Aorta (tissue), 5 donors: ENCODE data around the gene APOL1. TPM values are rescaled to one million over a fixed set of nuclear protein-coding genes. Genes with fewer than 3 reads are reported as not detected.
"Not testable (repeated sequence)": the region's sequence is repeated elsewhere in the genome, so short reads cannot be mapped to it uniquely, and the experiment has no call there.

Experiments
- ATAC-seq: fragments of 200-7000 bp; cut with Tn5 transposase; one replicate; pipeline ENCODE4 v1.9.1; 2022; ENCODE audit warnings: moderate library complexity; ENCODE audit not compliant: low FRiP score
- DNase-seq, 2 donors: peaks; one replicate each; pipeline ENCODE4 v3.0.0-alpha.2; 2020
- H3K27ac ChIP-seq, 2 donors: one replicate each; pipeline ENCODE4 v1.5.1; 2013; ENCODE audit warnings: low read length in 2 of 2, mild to moderate bottlenecking in 2 of 2, moderate library complexity in 2 of 2, control low read depth in 1 of 2, inconsistent platforms in 1 of 2, low read depth in 1 of 2
- H3K27me3 ChIP-seq, 2 donors: one replicate each; pipeline ENCODE4 v1.6.1; 2013; ENCODE audit warnings: control low read depth in 1 of 2, low read length in 1 of 2, mild to moderate bottlenecking in 1 of 2, moderate library complexity in 1 of 2; ENCODE audit not compliant: insufficient read depth in 2 of 2, control insufficient read depth in 1 of 2
- H3K36me3 ChIP-seq, 2 donors: one replicate each; pipeline ENCODE4 v1.6.1; 2013; ENCODE audit warnings: control low read depth in 1 of 2, low read length in 1 of 2, mild to moderate bottlenecking in 1 of 2; ENCODE audit not compliant: insufficient read depth in 2 of 2, control insufficient read depth in 1 of 2
- H3K4me1 ChIP-seq, 2 donors: one replicate each; pipeline ENCODE4 v1.6.1; 2013; ENCODE audit warnings: low read length in 2 of 2, control low read depth in 1 of 2, mild to moderate bottlenecking in 1 of 2, moderate library complexity in 1 of 2; ENCODE audit not compliant: insufficient read depth in 2 of 2, control insufficient read depth in 1 of 2
- H3K4me3 ChIP-seq, 2 donors: one replicate each; pipeline ENCODE4 v1.5.1; 2013; ENCODE audit warnings: low read length in 2 of 2, control low read depth in 1 of 2, mild to moderate bottlenecking in 1 of 2
- H3K9me3 ChIP-seq: one replicate; pipeline ENCODE4 v1.6.1; 2013; ENCODE audit warnings: mild to moderate bottlenecking, low read length; ENCODE audit not compliant: control insufficient read depth
- WGBS, 2 donors: extraction: QIAGEN DNeasy Blood & Tissue Kit; methylation state at CpG; one replicate each; pipeline ENCODE4 v1.1.7; 2013; 5-methylcytosine and 5-hydroxymethylcytosine counted together
- intact Hi-C, 2 donors: fragments of 100-400 bp; cut with DNase I; formaldehyde crosslinking; loops; one replicate each; pipeline versions ENCODE4 v1.14.2 to v1.15.0; 2022
- long read RNA-seq, 2 donors: library from polyadenylated mRNA; unstranded; transcript quantifications; one replicate each; pipeline ENCODE4 v2.0.0, GENCODE V29; 2020 to 2021
- polyA plus RNA-seq, 2 donors: library from polyadenylated mRNA; stranded (reverse); fragments of 200-250 nt; gene quantifications; one replicate each; pipeline ENCODE4 v1.2.3, GENCODE V29; 2013
- total RNA-seq, 2 donors: library from RNA; stranded (reverse); fragmentation: NEBNext Ultra II Directional; extraction: Animal tissue kit (Norgen Biotek cat#: 25700); gene quantifications; one replicate each; pipeline ENCODE4 v1.2.1, GENCODE V29; 2021
- donor health status: healthy with polysubstance abuse.
- donor health status: Bipolar disorder and iron deficiency.
- donor health status: DM: no; HTN: no; CAD: no.
- donor health status: DM: no; HTN: no; CAD: no.
- donor health status: DM: yes; HTN: yes; CAD: no.

APOL1 gene
- total RNA-seq (10 to 100 TPM; 50.0 to 74.0 TPM), polyA plus RNA-seq (10 to 100 TPM; 14.1 to 36.5 TPM)
- long read RNA-seq, donor 1, partial matches to known transcripts, result 5 of 62 reads
- long read RNA-seq, donor 1, other reads (novel, unspliced or antisense), result 54 of 62 reads
- long read RNA-seq, donor 2, partial matches to known transcripts, result 0 of 13 reads
- long read RNA-seq, donor 2, other reads (novel, unspliced or antisense), result 12 of 13 reads

DNA sequence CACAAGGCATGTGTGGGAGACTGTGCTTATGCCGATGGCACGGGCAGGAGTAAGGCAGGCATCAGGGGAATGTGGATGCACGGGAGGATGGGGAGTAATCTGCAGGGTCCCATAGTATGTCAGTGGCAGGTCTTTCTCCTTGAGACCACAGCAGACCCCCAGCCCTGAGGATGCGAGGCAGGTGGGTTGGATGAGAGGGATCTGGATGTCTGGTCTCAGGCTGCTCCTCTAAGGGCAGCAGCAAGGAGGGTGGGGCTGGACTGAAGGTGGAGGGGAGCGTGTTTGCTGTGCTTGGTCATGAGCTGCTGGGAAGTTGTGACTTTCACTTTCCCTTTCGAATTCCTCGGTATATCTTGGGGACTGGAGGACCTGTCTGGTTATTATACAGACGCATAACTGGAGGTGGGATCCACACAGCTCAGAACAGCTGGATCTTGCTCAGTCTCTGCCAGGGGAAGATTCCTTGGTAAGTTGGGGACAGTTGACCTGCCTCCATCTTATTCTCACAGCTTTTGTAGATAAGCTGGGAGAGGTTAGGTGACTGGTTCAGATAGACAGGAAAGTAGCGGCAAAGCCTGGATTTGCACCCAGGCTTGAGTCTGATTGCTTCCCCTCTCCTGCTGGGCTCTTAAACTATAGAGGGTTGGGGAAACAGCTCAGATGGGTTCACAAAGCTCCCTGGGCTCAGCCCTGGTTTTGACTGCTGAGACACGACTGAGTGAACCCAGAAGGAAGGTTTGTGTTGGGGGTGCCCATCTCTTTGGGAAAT lies at the start of gene APOL1:
APOL1 (plus strand) TSS at position 380 of the 769 bp plus-strand sequence. CDS start 1,823 bp downstream, outside the sequence.
- WGBS, 2 donors, result 57 to 58% methylated on average over 10 of the region's 10 CpGs
- DNase-seq (peak in 1 of 2 donors; percentile 70), ATAC-seq (peak; percentile 54)
- Histone ChIP-seq H3K4me3 (peak within 1 kb of the TSS in 1 of 2 donors; percentile 20), H3K27me3 (no peaks in the 10 kb centered on the region), H3K4me1 (no peaks in the 10 kb centered on the region), H3K36me3 (no peaks in the 10 kb centered on the region), H3K9me3 (no peaks in the 10 kb centered on the region), H3K27ac (peak within 1 kb of the TSS in 1 of 2 donors; percentile 31)
- intact Hi-C loops, result no loop called here

GRCh38 chr22:36203441-36203840 lies 49.5 kb upstream of the APOL1 start:
- H3K36me3 ChIP-seq, intact Hi-C loops, H3K9me3 ChIP-seq, ATAC-seq, H3K4me3 ChIP-seq, DNase-seq, H3K4me1 ChIP-seq, H3K27me3 ChIP-seq, H3K27ac ChIP-seq: not testable (repeated sequence)
- 88 to 93% methylated on average over 7 of the region's 7 CpGs for WGBS, 2 donors

DNA sequence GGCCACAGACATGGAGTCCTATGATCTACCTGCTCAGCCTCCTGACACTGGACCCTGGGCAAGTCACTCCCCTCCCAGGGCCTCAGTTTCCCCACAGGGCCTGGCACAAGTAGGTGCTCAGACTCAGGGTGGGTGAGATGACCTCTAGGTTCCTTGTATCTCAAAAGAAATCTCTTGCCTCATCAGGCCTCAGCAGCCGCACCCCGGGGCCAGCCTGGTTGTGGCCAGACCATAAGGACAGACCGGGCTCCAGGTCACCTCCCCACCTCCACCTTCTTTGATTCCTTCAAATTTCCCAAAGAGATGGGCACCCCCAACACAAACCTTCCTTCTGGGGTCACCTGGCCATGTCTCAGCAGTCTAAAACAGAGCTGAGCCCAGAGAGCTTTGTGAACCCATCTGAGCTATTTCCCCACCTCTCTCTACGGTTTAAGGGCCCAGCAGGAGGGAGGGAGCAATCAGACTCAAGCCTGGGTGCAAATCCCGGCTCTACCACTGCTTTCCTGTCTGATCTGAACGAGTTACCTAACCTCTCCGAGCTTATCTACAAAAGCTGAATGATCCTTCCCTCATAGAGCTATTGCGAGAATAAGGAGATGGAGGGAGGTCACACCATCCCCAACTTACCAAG lies 48.8 kb upstream of the APOL1 start:
- Histone ChIP-seq H3K27ac (no peak overlapping the region), H3K36me3 (no peaks in the 10 kb centered on the region), H3K4me1 (no peaks in the 10 kb centered on the region), H3K27me3 (no peaks in the 10 kb centered on the region), H3K4me3 (no peak overlapping the region), H3K9me3 (no peaks in the 10 kb centered on the region)
- 88 to 94% methylated on average over 8 of the region's 8 CpGs for WGBS, 2 donors
- DNase-seq (no peak), ATAC-seq (no peak)
- intact Hi-C loops, result no loop called here

DNA sequence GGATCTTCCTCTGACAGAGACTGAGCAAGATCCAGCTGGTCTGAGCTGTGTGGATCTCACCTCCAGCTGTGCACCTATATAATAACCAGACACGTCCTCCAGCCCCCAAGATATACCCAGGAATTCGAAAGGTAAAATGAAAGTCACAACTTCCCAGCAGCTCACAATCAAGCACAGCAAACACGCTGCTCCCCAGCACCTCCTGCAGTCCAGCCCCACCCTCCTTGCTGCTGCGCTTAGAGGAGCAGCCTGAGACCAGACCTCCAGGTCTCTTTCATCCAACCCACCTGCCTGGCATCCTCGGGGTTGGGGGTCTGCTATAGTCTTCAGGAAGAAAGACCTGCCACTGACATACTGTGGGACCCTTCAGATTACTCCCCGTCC lies 48.3 kb upstream of the APOL1 start:
- Histone ChIP-seq H3K9me3 (no peaks in the 10 kb centered on the region), H3K4me1 (no peaks in the 10 kb centered on the region), H3K27ac (no peak overlapping the region), H3K36me3 (no peaks in the 10 kb centered on the region), H3K4me3 (no peak overlapping the region), H3K27me3 (no peaks in the 10 kb centered on the region)
- intact Hi-C loops, result no loop called here
- WGBS, 2 donors, result 71 to 77% methylated on average over 6 of the region's 6 CpGs
- ATAC-seq (no peak), DNase-seq (no peak)

DNA sequence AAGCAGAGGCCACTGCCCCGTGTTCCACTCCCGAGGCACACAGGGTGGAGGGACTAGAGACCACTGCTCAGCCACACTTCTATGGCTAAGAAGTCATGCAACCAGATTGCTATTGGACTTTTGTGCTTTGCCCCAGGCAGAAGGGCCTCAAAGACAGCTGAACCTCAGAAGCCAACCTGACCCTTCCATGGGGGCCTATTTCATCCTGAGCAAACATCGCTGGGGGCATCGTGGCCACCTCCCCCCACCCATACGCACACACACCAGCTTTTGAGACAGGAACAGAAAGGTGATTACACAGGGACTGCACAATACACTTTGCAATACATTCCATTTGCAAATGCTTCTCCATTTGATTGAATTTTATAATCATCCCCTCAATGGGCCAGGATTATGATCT lies 47.4 kb upstream of the APOL1 start:
- H3K27me3 ChIP-seq, H3K4me1 ChIP-seq, H3K9me3 ChIP-seq, H3K27ac ChIP-seq, H3K4me3 ChIP-seq, H3K36me3 ChIP-seq, ATAC-seq, DNase-seq, intact Hi-C loops: not testable (repeated sequence)
- 80 to 85% methylated on average over 5 of the region's 5 CpGs for WGBS, 2 donors

DNA sequence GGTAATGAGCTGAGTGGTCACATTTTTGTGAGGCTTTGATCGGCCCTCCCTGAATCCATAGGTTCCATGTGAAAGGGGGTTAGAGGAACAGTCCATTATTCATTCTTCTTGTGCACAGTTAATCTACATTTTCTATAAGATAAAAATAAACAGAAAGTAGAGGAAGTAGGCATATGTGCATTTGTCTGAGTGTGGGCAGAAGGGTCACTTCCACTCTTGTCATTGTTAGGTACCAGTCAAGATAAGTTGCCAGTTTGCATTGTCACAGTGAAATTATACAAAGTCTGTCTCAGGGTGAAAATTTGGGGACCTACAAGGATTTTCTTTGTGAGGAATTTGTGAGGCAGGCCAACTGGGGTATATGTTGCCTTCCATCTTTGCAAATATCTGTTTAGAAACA lies 46.7 kb upstream of the APOL1 start:
- H3K27ac ChIP-seq, result no peak overlapping the region
- no peak for ATAC-seq
- no peaks in the 10 kb centered on the region for H3K27me3 ChIP-seq

DNA sequence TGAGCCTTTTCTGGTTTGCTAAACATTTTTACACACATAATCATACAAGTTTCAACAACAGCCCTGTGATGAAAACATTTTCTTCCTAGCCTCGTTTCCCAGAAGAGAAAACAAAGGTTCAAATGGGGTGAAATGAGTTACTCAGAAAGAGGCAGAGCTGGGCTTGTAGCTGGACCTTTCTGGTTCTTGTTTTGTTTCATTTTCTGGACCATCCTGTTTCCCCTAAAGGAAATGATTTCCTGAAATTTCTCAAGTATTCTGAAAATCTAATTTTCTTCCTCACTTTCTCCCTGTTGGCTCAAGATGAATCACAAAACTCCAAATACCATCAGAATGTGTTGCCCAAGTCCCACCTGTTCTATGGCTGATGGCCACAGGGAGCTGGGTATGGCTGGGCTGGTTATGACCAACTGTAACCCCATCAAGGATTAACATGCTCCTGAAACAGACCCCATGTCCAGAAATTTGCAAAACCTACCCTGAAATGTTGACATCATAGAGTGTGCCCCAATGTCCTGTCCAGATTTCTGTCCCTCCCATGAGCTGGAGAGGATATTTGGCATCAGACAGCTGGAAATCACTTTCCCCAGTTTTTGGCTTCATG lies 44.7 kb upstream of the APOL1 start:
- Histone ChIP-seq H3K4me1 (no peaks in the 10 kb centered on the region), H3K27me3 (no peaks in the 10 kb centered on the region), H3K9me3 (no peaks in the 10 kb centered on the region), H3K27ac (no peak overlapping the region), H3K4me3 (no peak overlapping the region), H3K36me3 (no peaks in the 10 kb centered on the region)
- WGBS, 2 donors, result 6 to 10% methylated on average over 1 of the region's 1 CpG
- intact Hi-C loops, result no loop called here
- DNase-seq (no peak), ATAC-seq (no peak)

More for the DNA sequence above, 46.7 kb upstream of the APOL1 start:
- H3K4me1 ChIP-seq, result no peaks in the 10 kb centered on the region
- DNase-seq, result no peak
- intact Hi-C loops, result no loop called here
- no peak overlapping the region for H3K4me3 ChIP-seq
- 94 to 100% methylated on average over 1 of the region's 1 CpG for WGBS, 2 donors
- no peaks in the 10 kb centered on the region for H3K36me3 ChIP-seq
- H3K9me3 ChIP-seq, result no peaks in the 10 kb centered on the region

- Histone ChIP-seq H3K27me3 (no peaks in the 10 kb centered on the region), H3K4me3 (no peak overlapping the region), H3K27ac (no peak overlapping the region), H3K4me1 (no peaks in the 10 kb centered on the region), H3K36me3 (no peaks in the 10 kb centered on the region), H3K9me3 (no peaks in the 10 kb centered on the region)
- 97 to 100% methylated on average over 1 of the region's 1 CpG for WGBS, 2 donors
- DNase-seq, result no peak
- ATAC-seq, result no peak
- intact Hi-C loops, result no loop called here
Measured at GRCh38 chr22:36208914-36209313, 44.0 kb upstream of the APOL1 start.
